ENCODE results near the gene RBM15B. TPM values are rescaled to one million over a fixed set of nuclear protein-coding genes. Genes with fewer than 3 reads are reported as not detected.
"Not testable (repeated sequence)": the region's sequence is repeated elsewhere in the genome, so short reads cannot be mapped to it uniquely, and the experiment has no call there.

RBM15B gene
- total and polyA plus RNA-seq, 4 donors = 8.4 to 31.8 (median 17.7) TPM

DNA sequence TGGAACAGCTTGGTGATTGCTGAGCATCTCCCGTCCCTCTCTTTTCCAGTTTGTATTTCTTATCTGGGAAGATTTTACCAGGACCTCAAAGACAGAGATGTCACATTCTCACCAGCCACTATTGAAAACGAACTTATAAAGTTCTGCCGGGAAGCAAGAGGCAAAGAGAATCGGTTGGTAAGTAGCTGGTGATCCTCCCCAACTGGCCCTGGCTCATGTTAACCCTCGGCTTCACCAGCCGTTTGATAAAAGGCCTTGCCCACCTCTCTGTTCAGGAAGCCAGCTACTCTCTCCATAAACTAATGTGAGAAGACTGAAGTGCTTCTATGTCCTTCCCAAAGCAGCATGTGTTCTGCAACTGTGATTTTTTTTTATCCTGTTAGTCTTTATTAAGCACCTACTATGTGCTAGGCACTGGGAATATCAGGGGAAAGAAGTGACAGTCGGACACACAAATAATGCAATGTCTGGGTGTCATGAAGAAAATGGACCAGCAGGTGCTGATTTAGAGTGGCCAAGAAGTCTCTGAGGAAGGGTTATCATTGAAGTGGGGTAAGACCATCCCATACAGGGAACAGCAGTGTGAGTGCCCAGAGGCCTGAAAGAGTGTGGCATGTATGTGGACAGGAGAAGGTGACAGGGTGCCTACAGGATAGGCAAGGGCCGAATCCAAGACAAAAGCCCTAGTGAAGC lies 4.8 kb upstream of the RBM15B start:
- peak overlapping the region in 1 of 2 donors; percentile 52 for H3K27ac ChIP-seq (ENCODE audit: low read depth in 1 of 2, low read length in 1 of 2)
- H3K36me3 ChIP-seq (ENCODE audit: control insufficient read depth in 4 of 4, insufficient read depth in 4 of 4, low read length in 4 of 4) = peaks cover 5 to 23% (median 14%) of the 10 kb centered on the region in 4 donors
- no peaks in the 10 kb centered on the region for H3K27me3 ChIP-seq (ENCODE audit: control insufficient read depth in 3 of 3, insufficient read depth in 3 of 3, low read length in 2 of 3)
- no peaks in the 10 kb centered on the region for H3K9me3 ChIP-seq (ENCODE audit: control insufficient read depth in 4 of 4, insufficient read depth in 3 of 4, low read length in 3 of 4)
- H3K4me3 ChIP-seq = peak overlapping the region; percentile 89
- TF ChIP-seq, protein P1, sequence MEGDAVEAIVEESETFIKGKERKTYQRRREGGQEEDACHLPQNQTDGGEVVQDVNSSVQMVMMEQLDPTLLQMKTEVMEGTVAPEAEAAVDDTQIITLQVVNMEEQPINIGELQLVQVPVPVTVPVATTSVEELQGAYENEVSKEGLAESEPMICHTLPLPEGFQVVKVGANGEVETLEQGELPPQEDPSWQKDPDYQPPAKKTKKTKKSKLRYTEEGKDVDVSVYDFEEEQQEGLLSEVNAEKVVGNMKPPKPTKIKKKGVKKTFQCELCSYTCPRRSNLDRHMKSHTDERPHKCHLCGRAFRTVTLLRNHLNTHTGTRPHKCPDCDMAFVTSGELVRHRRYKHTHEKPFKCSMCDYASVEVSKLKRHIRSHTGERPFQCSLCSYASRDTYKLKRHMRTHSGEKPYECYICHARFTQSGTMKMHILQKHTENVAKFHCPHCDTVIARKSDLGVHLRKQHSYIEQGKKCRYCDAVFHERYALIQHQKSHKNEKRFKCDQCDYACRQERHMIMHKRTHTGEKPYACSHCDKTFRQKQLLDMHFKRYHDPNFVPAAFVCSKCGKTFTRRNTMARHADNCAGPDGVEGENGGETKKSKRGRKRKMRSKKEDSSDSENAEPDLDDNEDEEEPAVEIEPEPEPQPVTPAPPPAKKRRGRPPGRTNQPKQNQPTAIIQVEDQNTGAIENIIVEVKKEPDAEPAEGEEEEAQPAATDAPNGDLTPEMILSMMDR (IDR thresholded peaks at IDR 0.05; ENCODE audit: control extremely low read depth, extremely low read depth) = no peak
- ATAC-seq (ENCODE audit: insufficient read depth, low FRiP score) = no peak
- WGBS, 2 donors = 40 to 51% methylated on average over 8 of the region's 8 CpGs
- H3K4me1 ChIP-seq (ENCODE audit: control insufficient read depth in 5 of 5, insufficient read depth in 5 of 5, low read length in 5 of 5) = peaks cover 0 to 41% (median 13%) of the 10 kb centered on the region in 5 donors
- DNase-seq = peak in 1 of 3 donors; percentile 2
- H3K9ac ChIP-seq (ENCODE audit: insufficient read depth in 1 of 2, low read length in 2 of 2) = peak overlapping the region in 1 of 2 donors; percentile 82

DNA sequence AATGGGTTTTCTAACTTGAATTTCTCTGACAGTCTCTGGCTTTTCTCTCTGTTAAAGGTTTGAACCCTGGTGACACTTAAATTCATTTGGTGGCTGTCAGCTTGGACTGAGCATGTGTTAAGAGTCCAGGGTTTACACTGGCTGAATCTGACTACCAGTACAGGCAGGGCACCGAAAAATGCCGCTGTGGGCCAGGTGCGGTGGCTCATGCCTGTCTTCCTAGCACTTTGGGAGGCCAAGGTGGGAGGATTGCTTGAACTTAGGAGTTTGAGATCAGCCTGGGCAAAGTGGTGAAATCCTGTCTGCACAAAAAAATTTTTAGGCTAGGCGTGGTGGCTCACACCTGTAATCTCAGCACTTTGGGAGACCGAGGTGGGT lies 4.2 kb upstream of the RBM15B start:
- TF ChIP-seq, protein P1 (IDR thresholded peaks at IDR 0.05; ENCODE audit: control extremely low read depth, extremely low read depth) = no peak
- WGBS, 2 donors = 90 to 93% methylated on average over 5 of the region's 5 CpGs
- no peak overlapping the region for H3K4me3 ChIP-seq
- H3K9me3 ChIP-seq (ENCODE audit: control insufficient read depth in 4 of 4, insufficient read depth in 3 of 4, low read length in 3 of 4) = no peaks in the 10 kb centered on the region
- H3K27me3 ChIP-seq (ENCODE audit: control insufficient read depth in 3 of 3, insufficient read depth in 3 of 3, low read length in 2 of 3) = no peaks in the 10 kb centered on the region
- DNase-seq = peak in 1 of 3 donors; percentile 6
- no peak for ATAC-seq (ENCODE audit: insufficient read depth, low FRiP score)
- no peak overlapping the region for H3K9ac ChIP-seq (ENCODE audit: insufficient read depth in 1 of 2, low read length in 2 of 2)
- H3K36me3 ChIP-seq (ENCODE audit: control insufficient read depth in 4 of 4, insufficient read depth in 4 of 4, low read length in 4 of 4) = peaks cover 5 to 23% (median 14%) of the 10 kb centered on the region in 4 donors
- no peak overlapping the region for H3K27ac ChIP-seq (ENCODE audit: low read depth in 1 of 2, low read length in 1 of 2)
- peaks cover 0 to 41% (median 15%) of the 10 kb centered on the region in 5 donors for H3K4me1 ChIP-seq (ENCODE audit: control insufficient read depth in 5 of 5, insufficient read depth in 5 of 5, low read length in 5 of 5)

DNA sequence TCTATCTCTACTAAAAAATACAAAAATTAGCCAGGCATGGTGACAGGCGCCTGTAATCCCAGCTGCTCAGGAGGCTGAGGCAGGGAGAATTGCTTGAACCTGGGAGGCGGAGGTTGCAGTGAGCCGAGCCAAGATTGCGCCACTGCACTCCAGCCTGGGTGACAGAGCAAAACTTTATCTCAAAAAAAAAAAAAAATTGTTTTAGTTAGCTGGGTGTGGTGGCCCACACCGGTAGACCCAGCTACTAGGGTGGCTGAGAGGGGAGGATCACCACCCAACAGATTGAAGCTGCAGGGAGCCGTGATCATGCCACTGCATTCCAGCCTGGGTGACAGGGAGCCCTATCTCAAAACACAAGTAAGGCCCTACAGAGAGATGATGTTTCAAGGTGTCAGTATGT lies 3.8 kb upstream of the RBM15B start:
- ATAC-seq (ENCODE audit: insufficient read depth, low FRiP score) = not testable (repeated sequence)
- DNase-seq = peak in 1 of 3 donors; percentile 4

DNA sequence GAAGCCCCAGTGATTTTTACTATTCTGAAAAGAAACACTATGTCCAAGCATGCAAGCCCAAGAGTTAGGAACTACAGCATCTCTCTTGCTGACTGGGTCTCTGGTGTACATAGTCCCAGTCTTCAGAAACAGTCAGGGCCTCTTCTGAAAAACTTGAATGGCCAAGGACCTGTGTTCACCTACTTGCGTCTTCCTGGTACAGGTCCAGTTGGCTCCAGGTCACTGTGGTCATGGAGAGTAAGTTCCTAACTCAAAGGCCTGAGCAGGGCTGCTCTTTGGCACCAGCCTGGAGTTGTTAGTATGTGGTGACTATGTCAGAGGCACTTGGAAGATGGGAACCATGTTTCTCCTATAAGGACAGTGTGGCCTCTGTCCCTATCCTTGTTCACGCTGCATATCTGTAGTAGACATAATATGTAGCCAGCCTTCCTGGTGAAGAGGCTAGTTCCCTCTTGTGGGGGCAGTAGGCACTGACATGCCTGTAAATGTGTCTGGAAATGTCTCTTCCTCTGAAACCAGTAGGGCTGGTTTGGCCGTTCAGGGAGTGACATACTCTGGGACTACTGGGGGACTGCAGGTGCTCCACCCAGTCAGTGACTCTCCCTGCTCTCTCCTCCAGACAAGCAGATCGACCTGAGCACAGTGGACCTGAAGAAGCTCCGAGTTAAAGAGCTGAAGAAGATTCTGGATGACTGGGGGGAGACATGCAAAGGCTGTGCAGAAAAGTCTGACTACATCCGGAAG lies 2.6 kb upstream of the RBM15B start:
- H3K4me3 ChIP-seq = no peak overlapping the region
- peaks cover 0 to 54% (median 19%) of the 10 kb centered on the region in 5 donors for H3K4me1 ChIP-seq (ENCODE audit: control insufficient read depth in 5 of 5, insufficient read depth in 5 of 5, low read length in 5 of 5)
- no peaks in the 10 kb centered on the region for H3K9me3 ChIP-seq (ENCODE audit: control insufficient read depth in 4 of 4, insufficient read depth in 3 of 4, low read length in 3 of 4)
- no peak for ATAC-seq (ENCODE audit: insufficient read depth, low FRiP score)
- TF ChIP-seq, protein P1 (IDR thresholded peaks at IDR 0.05; ENCODE audit: control extremely low read depth, extremely low read depth) = no peak
- WGBS, 2 donors = 66 to 70% methylated on average over 6 of the region's 6 CpGs
- H3K27ac ChIP-seq (ENCODE audit: low read depth in 1 of 2, low read length in 1 of 2) = no peak overlapping the region
- peak in 2 of 3 donors; percentile 13 to 29 for DNase-seq
- H3K9ac ChIP-seq (ENCODE audit: insufficient read depth in 1 of 2, low read length in 2 of 2) = no peak overlapping the region
- peaks cover 5 to 39% (median 24%) of the 10 kb centered on the region in 4 donors for H3K36me3 ChIP-seq (ENCODE audit: control insufficient read depth in 4 of 4, insufficient read depth in 4 of 4, low read length in 4 of 4)
- H3K27me3 ChIP-seq (ENCODE audit: control insufficient read depth in 3 of 3, insufficient read depth in 3 of 3, low read length in 2 of 3) = no peaks in the 10 kb centered on the region

More for the DNA sequence above, 3.8 kb upstream of the RBM15B start:
- peaks cover 5 to 27% (median 15%) of the 10 kb centered on the region in 4 donors for H3K36me3 ChIP-seq (ENCODE audit: control insufficient read depth in 4 of 4, insufficient read depth in 4 of 4, low read length in 4 of 4)
- H3K27me3 ChIP-seq (ENCODE audit: control insufficient read depth in 3 of 3, insufficient read depth in 3 of 3, low read length in 2 of 3); H3K9ac ChIP-seq (ENCODE audit: insufficient read depth in 1 of 2, low read length in 2 of 2); H3K9me3 ChIP-seq (ENCODE audit: control insufficient read depth in 4 of 4, insufficient read depth in 3 of 4, low read length in 3 of 4); H3K4me3 ChIP-seq: not testable (repeated sequence)
- 47 to 62% methylated on average over 6 of the region's 6 CpGs for WGBS, 2 donors
- peaks cover 0 to 44% (median 19%) of the 10 kb centered on the region in 5 donors for H3K4me1 ChIP-seq (ENCODE audit: control insufficient read depth in 5 of 5, insufficient read depth in 5 of 5, low read length in 5 of 5)
- H3K27ac ChIP-seq (ENCODE audit: low read depth in 1 of 2, low read length in 1 of 2) = peak overlapping the region in 1 of 2 donors; percentile 62
